8988T (cell line): ENCODE measurements around the gene TMEM139.

Experiments used
- DNase-seq: peaks from one replicate; pipeline ENCODE4 v3.0.0; 2011

TMEM139 gene

DNA sequence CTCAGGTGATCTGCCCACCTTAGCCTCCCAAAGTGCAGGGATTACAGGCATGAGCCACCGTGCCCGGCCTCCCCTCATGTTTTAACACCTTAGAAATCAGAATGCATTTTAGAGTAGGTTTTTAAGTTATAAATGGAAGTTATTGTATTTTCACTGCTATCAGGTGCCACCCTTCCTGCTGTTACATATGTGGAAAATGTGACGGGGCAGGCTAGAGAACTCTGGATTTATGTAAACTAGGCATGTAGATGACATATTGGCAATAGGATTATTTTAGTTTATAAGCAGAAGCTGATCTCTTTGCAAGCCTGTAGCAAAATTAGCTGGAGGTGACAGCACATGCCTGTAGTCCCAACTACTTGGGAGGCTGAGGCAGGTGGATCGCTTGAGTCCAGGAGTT lies 5.5 kb downstream of the TMEM139 start:
- DNase-seq, result no peak

- no peak for DNase-seq
These were observed 8.1 kb downstream of the TMEM139 start for GRCh38 chr7:143292876-143293275.

- DNase-seq, result no peak
These were observed 11.1 kb downstream of the TMEM139 start for GRCh38 chr7:143295870-143296269.

GRCh38 chr7:143296686-143297085 lies 11.9 kb downstream of the TMEM139 start:
- no peak for DNase-seq

DNA sequence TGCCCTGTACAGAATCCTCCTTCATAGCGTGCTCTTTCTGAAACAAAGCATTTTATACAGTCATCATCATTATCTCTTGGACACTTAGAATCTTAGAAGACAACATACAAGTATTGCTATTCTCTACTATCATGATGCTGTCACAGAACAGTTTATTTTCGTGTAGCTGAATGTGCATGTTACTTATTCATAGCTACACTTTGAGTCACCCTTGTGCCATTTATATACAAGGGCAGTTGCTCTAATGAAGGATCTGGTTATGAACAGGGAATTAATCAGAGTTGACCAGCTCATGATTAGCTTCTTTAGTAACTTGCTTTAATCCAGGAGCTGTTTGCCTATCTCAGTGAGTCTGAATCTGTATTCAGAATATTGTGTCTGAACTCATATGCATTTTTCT lies 14.6 kb downstream of the TMEM139 start:
- no peak for DNase-seq

DNA sequence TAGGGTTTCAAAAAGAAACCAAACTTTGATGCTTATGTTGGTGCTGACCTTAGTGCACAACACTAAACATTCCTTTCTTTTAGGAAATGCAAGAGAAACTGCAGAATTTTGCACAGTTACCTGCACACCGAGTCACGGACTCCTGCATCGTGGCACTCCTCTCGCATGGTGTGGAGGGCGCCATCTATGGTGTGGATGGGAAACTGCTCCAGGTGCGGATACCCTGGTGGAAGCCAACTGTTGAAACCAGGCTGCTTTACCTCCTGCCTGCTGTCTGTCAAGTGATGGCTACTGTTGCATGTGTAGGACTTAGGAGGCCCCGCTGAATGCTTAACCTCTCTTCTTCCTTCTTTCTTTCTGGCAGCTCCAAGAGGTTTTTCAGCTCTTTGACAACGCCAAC lies 15.1 kb downstream of the TMEM139 start:
- DNase-seq, result no peak

- no peak for DNase-seq
These were observed 16.5 kb downstream of the TMEM139 start for GRCh38 chr7:143300959-143301935.

- no peak for DNase-seq
These were observed 19.0 kb downstream of the TMEM139 start for GRCh38 chr7:143303733-143304132.

DNA sequence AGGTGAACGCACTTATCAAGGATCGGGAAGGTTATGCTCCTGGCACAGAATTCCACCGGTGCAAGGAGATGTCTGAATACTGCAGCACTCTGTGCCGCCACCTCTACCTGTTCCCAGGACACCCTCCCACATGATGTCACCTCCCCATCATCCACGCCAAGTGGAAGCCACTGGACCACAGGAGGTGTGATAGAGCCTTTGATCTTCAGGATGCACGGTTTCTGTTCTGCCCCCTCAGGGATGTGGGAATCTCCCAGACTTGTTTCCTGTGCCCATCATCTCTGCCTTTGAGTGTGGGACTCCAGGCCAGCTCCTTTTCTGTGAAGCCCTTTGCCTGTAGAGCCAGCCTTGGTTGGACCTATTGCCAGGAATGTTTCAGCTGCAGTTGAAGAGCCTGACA lies 20.2 kb downstream of the TMEM139 start:
- DNase-seq, result no peak

- DNase-seq, result peak; percentile 38
These were observed 20.8 kb downstream of the TMEM139 start for GRCh38 chr7:143305423-143306070.

- no peak for DNase-seq
These were observed 23.9 kb downstream of the TMEM139 start for GRCh38 chr7:143308632-143309031.

- no peak for DNase-seq
These were observed 29.4 kb downstream of the TMEM139 start for GRCh38 chr7:143314127-143314526.

DNA sequence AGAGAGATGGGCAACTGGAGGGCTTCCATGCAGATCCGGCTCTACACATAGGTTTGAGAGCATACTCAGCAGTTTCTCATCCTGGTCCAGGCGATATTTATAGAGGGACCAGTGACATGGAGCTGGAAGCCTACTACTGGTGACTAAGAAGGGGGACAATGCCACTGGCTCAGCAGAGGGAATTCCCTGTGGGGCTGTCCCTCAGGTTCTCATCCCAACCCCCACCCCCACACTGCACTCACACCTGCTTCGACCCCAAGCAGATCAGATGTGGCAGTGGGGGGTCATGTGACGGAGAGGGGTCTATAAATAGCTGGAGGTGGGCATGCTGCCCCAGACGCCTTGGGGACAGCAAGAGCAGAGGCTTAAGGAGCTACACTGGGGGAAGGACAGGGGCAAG lies 31.0 kb downstream of the TMEM139 start, which contains the start of gene CLCN1:
TSS of gene CLCN1 (plus strand) at position 336 of the 400 bp plus-strand sequence. CDS start 102 bp downstream, outside the sequence.
- DNase-seq, result no peak

GRCh38 chr7:143316492-143316891 lies 31.7 kb downstream of the TMEM139 start:
- no peak for DNase-seq

GRCh38 chr7:143318661-143319060 lies 33.9 kb downstream of the TMEM139 start:
- no peak for DNase-seq

DNA sequence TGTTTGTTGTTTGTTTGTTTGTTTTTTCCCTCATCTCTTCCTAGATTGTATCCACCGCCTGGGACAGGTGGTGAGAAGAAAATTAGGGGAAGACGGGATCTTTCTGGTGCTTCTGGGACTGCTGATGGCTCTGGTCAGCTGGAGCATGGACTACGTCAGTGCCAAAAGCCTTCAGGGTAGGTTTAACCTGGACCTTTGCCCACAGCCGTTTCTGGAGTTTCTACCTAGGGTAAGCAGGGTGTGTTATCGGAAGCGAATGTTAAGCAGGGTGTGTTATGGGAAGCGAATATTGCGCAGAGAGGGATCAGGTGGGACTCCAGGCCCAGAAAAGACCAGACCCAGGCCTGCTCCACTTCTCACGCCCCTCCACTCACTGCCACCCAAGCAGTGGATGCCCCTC lies 35.9 kb downstream of the TMEM139 start:
- DNase-seq, result no peak

- DNase-seq, result no peak
These were observed 36.5 kb downstream of the TMEM139 start for GRCh38 chr7:143321242-143321641.

DNA sequence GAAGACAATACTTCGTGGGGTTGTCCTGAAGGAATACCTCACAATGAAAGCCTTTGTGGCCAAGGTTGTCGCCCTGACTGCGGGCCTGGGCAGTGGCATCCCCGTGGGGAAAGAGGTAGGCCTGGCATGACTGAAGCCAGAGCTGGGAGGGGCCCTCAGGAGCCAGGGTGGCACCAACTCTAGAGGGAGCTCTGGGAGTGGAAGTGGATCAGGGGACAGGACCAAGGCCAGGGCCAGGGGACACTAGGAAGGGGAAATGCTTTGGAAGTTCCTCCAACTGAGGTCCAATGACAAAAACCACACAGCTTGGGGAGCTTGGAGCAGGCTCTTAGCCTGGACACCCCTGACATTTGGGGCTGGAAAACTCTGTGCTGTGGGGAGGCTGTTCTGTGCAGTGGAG lies 37.0 kb downstream of the TMEM139 start:
- DNase-seq, result no peak

DNA sequence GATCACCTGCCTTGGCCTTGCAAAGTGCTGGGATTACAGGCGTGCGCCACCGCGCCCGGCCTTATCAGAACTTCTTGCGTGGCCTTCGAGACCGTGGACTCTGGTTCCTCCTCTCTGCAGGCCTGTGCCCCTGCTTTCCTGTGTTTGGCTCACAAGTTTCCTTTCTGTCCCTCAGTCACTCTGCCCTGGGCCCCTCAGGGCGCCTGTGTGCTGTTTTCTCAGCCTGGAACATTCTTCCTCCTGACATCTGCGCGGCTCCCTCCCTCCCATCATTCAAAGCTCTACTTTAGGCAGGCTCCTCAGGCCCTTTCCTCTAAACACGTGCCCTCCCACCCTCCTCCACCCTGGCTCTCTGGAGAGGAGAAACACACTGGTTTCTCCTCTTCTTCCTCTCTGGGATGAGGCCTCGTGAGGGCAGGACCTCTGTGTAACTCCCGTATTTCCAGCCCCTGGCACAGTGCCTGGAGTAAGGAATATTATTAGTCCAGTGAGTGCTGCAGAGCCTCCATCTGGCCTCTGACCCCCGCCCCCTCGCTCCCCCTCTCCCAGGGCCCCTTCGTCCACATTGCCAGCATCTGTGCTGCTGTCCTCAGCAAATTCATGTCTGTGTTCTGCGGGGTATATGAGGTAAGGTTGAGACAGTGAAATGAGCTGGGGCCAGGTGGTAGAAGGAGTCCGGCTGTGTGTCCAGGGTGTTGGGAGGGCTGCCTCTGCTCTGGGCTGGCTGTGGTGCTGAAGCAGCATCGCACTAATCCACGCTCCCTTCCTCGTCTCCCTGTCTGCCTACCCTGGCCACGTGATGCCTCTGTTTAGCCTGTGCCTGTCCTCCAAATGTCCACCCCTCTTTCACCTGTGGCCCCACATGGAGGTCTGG lies 38.2 kb downstream of the TMEM139 start:
- DNase-seq, result no peak

DNA sequence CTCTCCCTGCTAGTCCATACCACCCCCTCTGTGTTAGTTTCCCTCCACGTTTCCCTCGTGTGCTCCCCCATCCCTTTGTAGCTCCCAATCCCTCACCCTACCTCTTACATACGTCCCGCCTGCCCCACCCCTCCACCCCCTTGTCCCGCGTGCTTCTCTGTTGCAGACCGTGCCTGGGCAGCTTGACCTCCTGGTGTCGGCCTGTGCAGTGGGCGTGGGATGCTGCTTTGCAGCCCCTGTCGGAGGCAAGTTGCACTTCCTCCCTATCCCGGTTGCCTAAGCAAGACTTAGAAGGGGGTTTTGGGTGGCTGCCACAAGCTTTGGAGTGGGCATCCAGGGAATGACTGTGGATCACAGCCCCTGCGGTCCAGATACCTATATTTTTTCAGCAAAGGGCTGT lies 38.9 kb downstream of the TMEM139 start:
- no peak for DNase-seq

- no peak for DNase-seq
These were observed 40.5 kb downstream of the TMEM139 start for GRCh38 chr7:143325240-143325639.

GRCh38 chr7:143327903-143328302 lies 43.1 kb downstream of the TMEM139 start:
- DNase-seq, result no peak
